ENCODE data around the gene PNLIPRP3. TPM values are rescaled to one million over a fixed set of nuclear protein-coding genes. Genes with fewer than 3 reads are reported as not detected.
"Not testable (repeated sequence)": the region's sequence is repeated elsewhere in the genome, so short reads cannot be mapped to it uniquely, and the experiment has no call there.

Gene PNLIPRP3
- not detected for polyA plus RNA-seq

DNA sequence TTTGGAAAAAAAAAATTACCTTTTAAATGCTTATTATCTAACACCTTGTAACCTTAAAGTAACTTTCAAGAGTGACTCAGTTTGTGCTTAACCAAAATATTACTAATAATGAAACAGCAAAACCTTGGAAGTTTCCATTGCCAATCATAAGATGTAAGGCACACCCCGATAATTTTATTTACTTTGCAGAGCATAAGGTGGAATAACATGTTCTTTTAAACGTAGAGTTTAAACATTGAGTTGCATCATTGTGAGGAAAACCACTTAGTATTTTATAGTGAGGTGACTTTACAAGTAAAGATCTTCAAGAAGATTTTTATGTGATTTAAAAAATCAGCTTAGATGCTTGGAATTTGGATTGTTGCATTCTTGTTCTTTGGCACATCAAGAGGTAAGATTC, at the start of gene PNLIPRP3:
Gene PNLIPRP3 (plus strand): TSS at position 177 of the 400 bp plus-strand sequence. CDS start 166 bp downstream, at position 343.
- no peak within 1 kb of the TSS for H3K27ac Mint-ChIP-seq
- no peaks in the 10 kb centered on the region for H3K4me1 Mint-ChIP-seq
- peaks cover 0 to 3% (median 0%) of the 10 kb centered on the region in 6 donors for H3K9me3 Mint-ChIP-seq
- DNase-seq = no peak
- H3K4me3 Mint-ChIP-seq = no peak within 1 kb of the TSS
- H3K36me3 Mint-ChIP-seq = no peaks in the 10 kb centered on the region
- H3K27me3 Mint-ChIP-seq (ENCODE audit: low read depth in 3 of 3) = peaks cover 0 to 1% (median 0%) of the 10 kb centered on the region in 3 donors

GRCh38 chr10:116382290-116382689, 45.4 kb upstream of the PNLIPRP3 start:
- Mint-ChIP-seq H3K4me1 (no peaks in the 10 kb centered on the region), H3K27ac (no peak overlapping the region), H3K27me3 (ENCODE audit: low read depth in 3 of 3) (peaks cover 0 to 2% (median 0%) of the 10 kb centered on the region in 3 donors), H3K36me3 (no peaks in the 10 kb centered on the region), H3K9me3 (no peaks in the 10 kb centered on the region), H3K4me3 (no peak overlapping the region)
- DNase-seq = no peak

GRCh38 chr10:116385311-116385710, 42.3 kb upstream of the PNLIPRP3 start:
- Mint-ChIP-seq H3K27me3 (ENCODE audit: low read depth in 3 of 3) (peaks cover 0 to 4% (median 0%) of the 10 kb centered on the region in 3 donors), H3K9me3 (peaks cover 0 to 2% (median 0%) of the 10 kb centered on the region in 6 donors), H3K4me3 (no peak overlapping the region), H3K4me1 (no peaks in the 10 kb centered on the region), H3K36me3 (no peaks in the 10 kb centered on the region), H3K27ac (no peak overlapping the region)
- DNase-seq = no peak

- Mint-ChIP-seq H3K36me3 (no peaks in the 10 kb centered on the region), H3K9me3 (peaks cover 0 to 2% (median 0%) of the 10 kb centered on the region in 6 donors), H3K4me3 (no peak overlapping the region), H3K27ac (no peak overlapping the region), H3K27me3 (ENCODE audit: low read depth in 3 of 3) (peaks cover 0 to 4% (median 0%) of the 10 kb centered on the region in 3 donors), H3K4me1 (no peaks in the 10 kb centered on the region)
- no peak for DNase-seq
Measured at GRCh38 chr10:116385994-116386809, 41.4 kb upstream of the PNLIPRP3 start.

- not testable (repeated sequence) for DNase-seq; H3K36me3 Mint-ChIP-seq; H3K4me3 Mint-ChIP-seq; H3K27me3 Mint-ChIP-seq (ENCODE audit: low read depth in 3 of 3); H3K4me1 Mint-ChIP-seq; H3K27ac Mint-ChIP-seq
- peaks cover 0 to 16% (median 8%) of the 10 kb centered on the region in 6 donors for H3K9me3 Mint-ChIP-seq
Measured at GRCh38 chr10:116393246-116393831, 34.3 kb upstream of the PNLIPRP3 start.

DNA sequence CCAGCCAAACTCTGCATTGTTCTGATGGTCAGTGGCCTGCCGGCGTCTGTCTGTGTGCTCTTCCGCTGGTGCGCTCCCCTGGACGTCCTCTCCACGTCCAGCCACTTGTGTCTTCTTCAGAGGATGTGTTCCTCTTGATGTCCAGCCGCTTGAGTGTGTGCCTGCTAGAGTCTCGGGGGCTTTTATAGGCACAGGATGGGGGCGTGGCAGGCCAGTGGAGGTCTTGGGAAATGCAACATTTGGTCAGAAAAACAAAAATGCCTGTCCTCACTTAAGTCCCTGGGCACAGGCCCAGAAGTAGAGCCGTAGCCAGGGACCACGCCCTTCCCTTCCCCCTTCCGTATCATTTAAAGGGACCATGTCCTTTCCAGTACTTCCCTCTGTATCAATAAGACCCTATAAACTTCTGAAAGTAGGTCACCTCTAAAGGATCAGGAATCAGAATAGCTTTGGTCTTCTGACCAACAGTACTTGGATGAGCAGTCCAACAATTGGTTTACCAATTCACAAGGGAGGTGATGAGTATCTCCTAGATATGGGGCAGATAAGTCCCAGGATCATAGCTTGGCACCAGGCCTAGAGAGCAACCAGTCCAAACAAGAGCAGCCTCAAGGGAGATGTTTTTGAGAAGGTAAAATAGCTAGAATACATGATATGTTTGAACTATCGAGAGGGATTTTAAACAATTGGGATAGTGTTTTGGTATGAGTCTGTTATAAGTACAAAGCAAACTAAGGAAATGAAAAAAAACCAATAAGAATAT, 32.2 kb upstream of the PNLIPRP3 start:
- DNase-seq = no peak
- H3K27ac Mint-ChIP-seq = no peak overlapping the region
- H3K4me3 Mint-ChIP-seq = no peak overlapping the region
- no peaks in the 10 kb centered on the region for H3K36me3 Mint-ChIP-seq
- H3K27me3 Mint-ChIP-seq (ENCODE audit: low read depth in 3 of 3) = peaks cover 0 to 3% (median 0%) of the 10 kb centered on the region in 3 donors
- H3K4me1 Mint-ChIP-seq = no peaks in the 10 kb centered on the region
- H3K9me3 Mint-ChIP-seq = peaks cover 0 to 16% (median 9%) of the 10 kb centered on the region in 6 donors

- Mint-ChIP-seq H3K27me3 (ENCODE audit: low read depth in 3 of 3) (peaks cover 0 to 2% (median 0%) of the 10 kb centered on the region in 3 donors), H3K9me3 (peaks cover 0 to 13% (median 6%) of the 10 kb centered on the region in 6 donors), H3K36me3 (no peaks in the 10 kb centered on the region), H3K4me3 (no peak overlapping the region), H3K4me1 (no peaks in the 10 kb centered on the region), H3K27ac (no peak overlapping the region)
- DNase-seq = no peak
Measured at GRCh38 chr10:116398224-116398623, 29.4 kb upstream of the PNLIPRP3 start.

- Mint-ChIP-seq H3K4me1 (no peaks in the 10 kb centered on the region), H3K27me3 (ENCODE audit: low read depth in 3 of 3) (peaks cover 0 to 2% (median 0%) of the 10 kb centered on the region in 3 donors), H3K4me3 (no peak overlapping the region), H3K36me3 (no peaks in the 10 kb centered on the region), H3K27ac (no peak overlapping the region), H3K9me3 (peaks cover 0 to 6% (median 4%) of the 10 kb centered on the region in 6 donors)
- no peak for DNase-seq
Measured at GRCh38 chr10:116402858-116403257, 24.8 kb upstream of the PNLIPRP3 start.

- Mint-ChIP-seq H3K9me3 (peaks cover 0 to 5% (median 4%) of the 10 kb centered on the region in 6 donors), H3K27me3 (ENCODE audit: low read depth in 3 of 3) (peaks cover 0 to 2% (median 0%) of the 10 kb centered on the region in 3 donors), H3K4me3 (no peak overlapping the region), H3K27ac (no peak overlapping the region), H3K36me3 (no peaks in the 10 kb centered on the region), H3K4me1 (no peaks in the 10 kb centered on the region)
- no peak for DNase-seq
Measured at GRCh38 chr10:116403740-116404250, 23.9 kb upstream of the PNLIPRP3 start.

DNA sequence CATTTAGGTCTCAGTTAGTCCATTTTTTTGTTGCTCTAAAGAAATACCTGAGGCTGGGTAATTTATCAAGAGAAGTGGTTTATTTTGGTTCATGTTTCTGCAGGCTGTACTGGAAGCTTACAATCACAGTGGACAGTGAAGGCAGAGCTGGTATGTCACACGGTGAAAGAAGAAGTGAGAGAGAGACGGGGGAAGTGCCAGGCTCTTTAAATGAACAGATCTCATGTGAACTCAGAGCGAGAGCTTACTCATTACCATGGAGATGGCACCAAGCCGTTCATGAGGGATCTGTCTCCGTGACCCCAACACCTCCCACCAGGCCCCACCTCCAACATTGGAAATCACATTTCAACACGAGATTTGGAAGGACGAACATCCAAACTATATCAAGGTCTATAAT, 18.9 kb upstream of the PNLIPRP3 start:
- Mint-ChIP-seq H3K36me3 (no peaks in the 10 kb centered on the region), H3K4me3 (no peak overlapping the region), H3K27ac (no peak overlapping the region), H3K27me3 (ENCODE audit: low read depth in 3 of 3) (no peaks in the 10 kb centered on the region), H3K4me1 (no peaks in the 10 kb centered on the region), H3K9me3 (peaks cover 0 to 9% (median 4%) of the 10 kb centered on the region in 6 donors)
- no peak for DNase-seq

- H3K36me3 Mint-ChIP-seq = no peaks in the 10 kb centered on the region
- no peak overlapping the region for H3K4me3 Mint-ChIP-seq
- no peak for DNase-seq
- no peaks in the 10 kb centered on the region for H3K4me1 Mint-ChIP-seq
- peaks cover 0 to 12% (median 3%) of the 10 kb centered on the region in 6 donors for H3K9me3 Mint-ChIP-seq
- H3K27ac Mint-ChIP-seq = no peak overlapping the region
- H3K27me3 Mint-ChIP-seq (ENCODE audit: low read depth in 3 of 3) = no peaks in the 10 kb centered on the region
Measured at GRCh38 chr10:116410351-116410750, 17.3 kb upstream of the PNLIPRP3 start.

DNA sequence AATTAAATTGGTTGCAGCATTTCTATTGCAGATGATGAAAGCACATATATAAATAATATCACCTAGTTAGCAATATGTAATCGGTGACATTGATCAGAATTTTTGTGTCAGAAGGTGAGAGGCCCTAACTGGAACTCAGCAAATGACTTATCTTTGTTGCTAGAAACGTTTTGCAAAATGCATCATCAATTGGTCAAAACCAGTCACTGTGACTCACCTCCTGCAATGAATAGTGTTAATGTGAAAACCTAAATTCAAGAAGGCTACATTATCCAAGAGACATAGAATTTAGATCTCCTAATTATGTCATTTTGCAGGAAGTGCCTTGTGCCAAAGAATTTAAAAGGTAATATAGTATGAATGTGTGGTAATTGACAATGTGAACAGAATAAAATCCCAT, 9.8 kb upstream of the PNLIPRP3 start:
- Mint-ChIP-seq H3K27ac (no peak overlapping the region), H3K9me3 (peaks cover 0 to 10% (median 7%) of the 10 kb centered on the region in 6 donors), H3K27me3 (ENCODE audit: low read depth in 3 of 3) (no peaks in the 10 kb centered on the region), H3K36me3 (no peaks in the 10 kb centered on the region), H3K4me1 (no peaks in the 10 kb centered on the region), H3K4me3 (no peak overlapping the region)
- DNase-seq = no peak

- H3K9me3 Mint-ChIP-seq = peaks cover 0 to 10% (median 5%) of the 10 kb centered on the region in 6 donors
- H3K4me1 Mint-ChIP-seq = no peaks in the 10 kb centered on the region
- DNase-seq = no peak
- H3K27ac Mint-ChIP-seq = no peak overlapping the region
- H3K36me3 Mint-ChIP-seq = no peaks in the 10 kb centered on the region
- H3K4me3 Mint-ChIP-seq = no peak overlapping the region
- H3K27me3 Mint-ChIP-seq (ENCODE audit: low read depth in 3 of 3) = no peaks in the 10 kb centered on the region
Measured at GRCh38 chr10:116418389-116418788, 9.3 kb upstream of the PNLIPRP3 start.

Data from immature natural killer cell (primary cell).